Erythroblast (primary cell): Measurements from ENCODE around the gene LRP5.

Experiments
- GATA1 ChIP-seq: IDR thresholded peaks from 2 replicates; pipeline ENCODE4 v1.6.1; 2011; ENCODE audit warnings: low read depth, mild to moderate bottlenecking, control low read depth, low read length, moderate library complexity
- POLR2A ChIP-seq: IDR thresholded peaks from 2 replicates; pipeline ENCODE4 v1.6.1; 2011; ENCODE audit warnings: mild to moderate bottlenecking, low read length

GRCh38 chr11:68300076-68300830, 12.1 kb upstream of the LRP5 start:
- no peak for TF ChIP-seq POLR2A
- TF ChIP-seq GATA1: no peak
